ENCODE data around the gene EDN3.
A peak's percentile ranks its signal among the peaks of the same experiment; 100 is the strongest.
"Not testable (repeated sequence)": the region's sequence is repeated elsewhere in the genome, so short reads cannot be mapped to it uniquely, and the experiment has no call there.

EDN3 gene

DNA sequence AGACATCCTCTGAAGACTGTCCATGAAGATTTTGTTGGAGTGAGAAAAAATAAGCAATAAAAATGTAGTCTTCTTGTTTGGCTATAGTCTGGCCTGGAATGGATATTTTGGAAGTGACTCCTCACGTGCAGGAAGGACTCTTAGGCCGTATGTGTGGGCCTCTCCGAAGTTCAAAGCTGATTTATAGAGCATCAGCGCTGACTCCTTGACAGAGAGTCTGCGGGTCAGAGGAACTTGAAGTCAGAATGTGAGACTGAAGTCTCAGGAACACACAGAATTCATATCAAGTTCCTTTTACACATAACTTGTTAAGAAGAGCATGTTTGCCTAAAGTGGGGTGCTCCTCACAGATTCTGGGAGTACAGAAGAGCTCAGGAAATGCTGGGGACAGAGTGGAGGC lies 36.1 kb downstream of the EDN3 start:
- DNase-seq (ENCODE audit: low spot score): no peak

DNA sequence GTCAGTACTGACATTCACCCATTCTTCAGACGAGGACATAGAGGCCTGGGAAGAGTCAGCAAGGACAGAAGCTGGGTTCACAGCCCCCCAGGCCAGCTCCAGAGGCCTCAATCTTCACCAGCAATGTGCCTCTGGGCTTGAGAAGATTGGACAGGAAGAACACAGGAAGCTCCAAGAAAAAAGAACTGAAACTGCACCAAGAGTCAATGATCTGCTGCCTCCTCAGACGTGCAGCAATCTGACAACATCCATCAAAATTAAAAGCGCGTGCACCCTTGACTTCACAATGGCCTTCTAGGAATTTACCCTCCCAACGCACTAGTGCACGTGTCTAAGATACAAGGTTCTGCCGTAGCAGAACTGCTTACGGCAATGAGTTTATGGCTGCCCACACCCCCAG lies 38.0 kb downstream of the EDN3 start:
- DNase-seq (ENCODE audit: low spot score): not testable (repeated sequence)

DNA sequence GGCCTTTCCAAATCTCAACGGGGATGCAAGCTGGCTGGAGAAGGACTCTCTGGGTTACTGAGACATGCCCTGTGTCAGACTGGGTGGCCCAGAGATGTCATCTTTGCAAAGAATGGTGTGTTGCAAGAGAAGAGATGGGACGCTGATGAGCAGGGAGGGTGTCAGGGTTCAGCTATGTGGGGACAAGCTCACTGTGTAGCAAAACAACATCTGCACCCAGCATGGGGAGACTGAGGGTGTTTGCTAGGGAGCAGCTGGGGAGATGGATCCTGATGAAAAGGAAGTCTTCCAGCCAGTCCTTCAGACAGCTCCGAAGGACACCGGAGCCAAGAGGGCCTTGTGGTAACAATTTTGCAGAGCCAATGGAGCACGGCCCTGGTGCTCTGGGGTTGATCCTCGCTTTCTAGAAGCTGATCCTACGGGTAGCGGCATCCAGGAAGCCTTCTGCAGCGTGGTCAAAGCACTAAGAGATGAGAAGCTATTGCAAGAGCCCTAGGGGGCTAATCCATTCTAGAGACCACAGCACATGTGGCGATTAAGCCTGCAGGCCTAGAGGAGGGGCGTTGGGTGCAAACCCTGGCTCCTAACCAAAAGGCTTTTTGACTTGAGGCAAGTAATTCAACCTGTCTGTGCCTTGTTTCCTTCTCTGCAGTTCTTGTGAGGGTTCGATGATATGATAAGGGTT lies 39.9 kb downstream of the EDN3 start:
- no peak for DNase-seq (ENCODE audit: low spot score)

DNA sequence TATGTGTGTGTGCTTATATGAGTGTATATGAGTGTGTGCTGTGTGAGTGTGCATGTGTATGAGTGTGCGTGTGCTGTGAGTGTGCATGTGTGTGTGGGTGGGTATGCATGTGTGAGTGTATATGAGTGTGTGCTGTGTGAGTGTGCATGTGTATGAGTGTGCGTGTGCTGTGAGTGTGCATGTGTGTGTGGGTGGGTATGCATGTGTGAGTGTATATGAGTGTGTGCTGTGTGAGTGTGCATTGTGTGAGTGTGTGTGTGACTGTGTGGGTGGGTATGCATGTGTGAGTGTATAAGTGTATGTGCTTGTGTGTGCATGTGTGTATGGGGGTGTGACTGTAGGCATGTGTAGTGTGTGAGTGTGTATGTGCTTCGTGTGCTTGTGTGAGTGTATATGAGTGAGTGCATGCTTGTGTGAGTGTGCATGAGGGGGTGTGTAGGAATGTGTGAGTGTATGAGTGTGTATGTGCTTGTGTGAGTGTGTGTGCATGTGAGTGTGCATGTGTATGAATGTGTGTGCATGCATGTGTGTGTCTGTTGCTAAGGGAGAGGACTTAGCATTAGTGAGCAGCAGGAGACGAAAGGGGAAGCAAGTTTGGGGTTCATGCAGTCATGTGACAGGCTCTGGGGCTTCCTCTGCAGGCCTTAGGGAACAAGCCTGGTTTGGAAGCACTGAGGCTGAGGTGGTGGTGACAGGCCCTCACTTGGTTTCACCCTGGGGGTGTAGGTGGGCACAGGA lies 41.0 kb downstream of the EDN3 start:
- peak; percentile 11 for DNase-seq (ENCODE audit: low spot score)

DNA sequence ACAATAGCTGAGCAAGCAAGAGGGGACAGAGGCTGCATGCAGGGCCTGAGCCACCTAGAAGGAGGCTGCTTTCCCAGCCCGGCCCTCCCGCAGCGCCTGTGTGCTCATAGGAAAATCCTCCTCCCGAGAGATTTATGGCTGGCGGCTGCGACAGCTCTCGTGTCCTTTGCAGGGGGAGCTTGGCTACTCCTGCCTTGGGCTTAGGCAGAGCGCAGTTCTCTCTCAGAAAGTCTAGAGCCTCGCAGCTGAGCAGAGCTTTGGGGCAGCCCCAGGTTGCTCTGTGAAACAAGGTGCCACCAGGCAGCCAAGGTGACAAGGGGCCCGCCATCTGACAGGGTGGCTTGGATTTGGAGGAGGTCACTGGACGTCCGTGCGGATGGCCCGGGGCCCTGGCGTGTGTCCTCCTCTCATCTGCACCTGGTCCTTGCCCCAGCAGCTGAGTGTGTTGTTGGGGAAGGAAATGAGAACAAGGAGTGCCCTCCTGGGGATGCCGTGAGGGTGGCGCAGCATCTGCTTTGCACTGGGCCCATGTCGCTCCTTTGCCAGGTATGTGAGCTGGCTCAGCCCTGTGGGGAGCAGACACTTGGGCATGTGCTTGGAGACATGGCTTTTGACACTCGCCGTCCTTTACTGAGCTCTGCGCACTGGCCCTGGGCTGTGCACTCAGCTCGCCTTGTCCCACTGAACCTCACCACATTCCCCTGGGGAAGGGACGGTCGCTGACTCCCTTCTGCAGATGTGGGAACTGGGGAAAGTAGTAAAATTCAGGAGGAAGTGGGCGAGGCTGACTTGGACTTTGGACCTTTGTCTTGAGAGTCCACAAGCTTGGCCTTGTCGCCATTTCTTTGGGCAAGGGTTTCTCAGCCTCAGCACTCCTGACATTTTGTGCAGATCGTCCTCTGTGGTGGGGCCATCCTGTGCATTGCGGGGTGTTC lies 41.9 kb downstream of the EDN3 start:
- no peak for DNase-seq (ENCODE audit: low spot score)

DNA sequence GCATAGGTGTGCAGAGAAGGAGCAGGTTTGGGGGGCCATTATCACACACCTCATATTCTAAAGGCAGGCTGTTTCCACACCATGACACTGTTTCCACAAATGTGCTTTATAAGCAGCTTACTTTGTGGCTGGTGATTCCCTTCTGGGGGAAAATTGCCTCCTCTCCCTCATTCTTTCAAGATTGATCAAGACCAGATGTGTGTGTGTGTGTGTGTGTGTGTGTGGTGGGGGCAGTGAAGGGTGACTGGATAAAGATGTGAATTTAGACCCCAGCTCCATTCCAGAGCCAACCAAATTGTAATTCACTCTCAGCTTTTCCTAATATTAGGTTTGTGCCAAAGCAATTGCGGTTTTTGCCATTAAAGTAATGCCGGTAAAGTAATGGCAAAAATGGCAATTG lies 45.6 kb downstream of the EDN3 start:
- DNase-seq (ENCODE audit: low spot score): no peak

DNA sequence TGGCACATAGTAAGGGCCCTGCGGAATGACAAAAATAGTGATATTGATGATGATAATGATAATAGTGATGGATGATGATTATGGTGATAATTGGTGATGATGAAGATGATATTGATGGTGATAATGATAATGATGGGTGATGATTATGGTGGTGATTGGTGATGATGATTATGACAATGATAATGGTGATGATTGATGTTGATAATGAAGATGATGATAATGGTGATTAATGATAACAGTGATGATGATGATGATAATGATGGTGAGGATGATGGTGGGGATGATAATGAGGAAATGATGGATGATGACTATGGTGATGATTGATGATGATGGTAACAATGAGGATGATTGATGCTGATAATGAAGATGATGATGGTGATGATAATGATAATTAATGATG lies 48.9 kb downstream of the EDN3 start:
- DNase-seq (ENCODE audit: low spot score): no peak

DNA sequence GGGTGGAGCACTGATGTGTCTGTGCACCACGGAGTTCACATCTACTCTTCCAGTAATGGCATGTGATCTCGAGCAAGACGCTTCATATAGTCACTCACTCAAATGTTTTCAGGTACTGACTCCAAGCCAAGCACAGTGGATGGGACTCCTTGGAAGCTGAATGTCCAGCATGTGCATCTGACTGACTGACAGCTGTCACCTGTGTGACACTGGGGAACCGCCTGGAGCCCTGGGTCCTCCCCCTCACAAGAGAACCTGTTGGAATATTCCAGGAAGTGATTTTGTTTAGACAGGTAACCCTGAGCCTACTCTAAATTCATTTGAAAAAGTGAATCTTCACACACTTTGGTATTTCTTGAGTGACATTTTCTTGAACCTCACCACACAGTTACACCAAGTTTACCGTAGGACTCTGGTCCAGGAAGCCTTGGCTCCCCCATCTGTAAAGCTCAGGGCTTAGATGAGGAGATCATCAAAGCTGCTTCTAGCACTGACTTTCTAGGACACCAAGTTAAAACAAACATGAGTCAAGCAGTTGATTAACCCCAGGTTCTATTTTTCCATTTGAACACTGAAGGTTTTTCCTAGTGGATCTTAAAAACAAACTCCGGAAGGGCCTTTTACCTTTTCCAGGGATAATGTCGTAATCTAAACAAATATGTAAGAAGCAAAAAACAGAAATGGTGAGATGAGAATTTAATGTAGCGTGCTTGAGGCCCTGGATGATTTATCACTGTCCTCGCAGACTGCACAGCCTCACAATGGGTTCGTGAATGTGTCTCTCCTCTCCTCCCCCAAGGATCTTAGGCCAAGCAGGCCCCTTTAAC lies 50.1 kb downstream of the EDN3 start:
- DNase-seq (ENCODE audit: low spot score): no peak

DNA sequence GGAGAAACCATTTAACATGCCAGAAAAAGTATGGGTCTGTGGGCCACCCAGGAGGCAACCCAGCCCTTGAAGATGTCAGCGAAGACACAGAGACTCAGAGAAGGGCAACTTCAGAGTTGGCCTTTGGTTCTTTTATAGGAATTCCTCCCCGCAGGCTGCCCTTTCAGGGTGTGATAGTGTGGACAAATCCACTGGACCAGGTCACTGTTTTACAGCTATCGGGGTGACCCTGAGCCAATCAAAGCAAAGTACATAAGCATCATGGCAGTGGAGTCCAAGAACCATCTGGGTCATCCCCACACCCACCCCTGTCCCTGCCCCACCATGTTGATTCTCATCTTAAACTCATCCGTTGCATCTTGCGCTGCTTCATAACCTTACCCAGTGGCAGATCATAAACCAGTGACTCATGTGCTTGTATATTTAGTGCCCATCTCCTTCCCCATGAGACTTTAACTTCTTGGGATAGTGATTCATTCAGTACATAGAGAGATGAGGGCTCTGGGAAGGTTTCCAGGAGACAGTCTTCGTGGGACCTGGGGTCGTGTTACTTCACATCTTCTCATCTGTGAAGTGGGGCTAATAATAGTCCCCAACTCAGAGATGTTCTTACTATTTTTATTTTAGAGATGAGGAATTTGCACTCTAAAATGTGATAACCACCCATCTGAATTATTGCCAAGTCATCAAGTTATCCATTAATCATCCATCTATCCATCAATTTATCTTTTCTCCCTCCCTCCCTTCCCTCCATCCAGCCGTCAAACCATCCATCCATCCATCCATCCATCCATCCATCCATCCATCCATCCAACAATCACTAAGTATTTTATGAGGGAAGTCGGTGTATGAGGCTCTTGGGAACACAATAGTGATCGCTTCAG lies 51.0 kb downstream of the EDN3 start:
- DNase-seq (ENCODE audit: low spot score): no peak

DNA sequence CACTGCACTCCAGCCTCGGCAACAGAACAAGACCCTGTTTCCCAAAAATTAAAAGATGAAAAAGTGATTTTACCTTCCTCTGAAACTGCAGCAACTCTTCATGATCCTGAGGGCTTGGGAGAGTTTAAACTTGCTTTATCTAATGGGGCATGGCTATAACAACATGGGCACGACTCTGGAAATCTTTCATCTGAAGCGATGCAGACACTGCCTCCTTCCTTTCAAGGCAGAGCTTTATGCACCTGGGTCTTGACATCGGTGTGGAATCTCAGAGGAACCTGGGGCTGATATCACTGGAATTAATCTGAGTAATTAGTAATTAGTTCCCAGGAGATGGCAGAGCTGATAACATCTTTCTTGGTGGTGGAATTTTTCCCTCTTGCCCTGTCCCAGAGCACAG lies 52.1 kb downstream of the EDN3 start:
- no peak for DNase-seq (ENCODE audit: low spot score)

DNA sequence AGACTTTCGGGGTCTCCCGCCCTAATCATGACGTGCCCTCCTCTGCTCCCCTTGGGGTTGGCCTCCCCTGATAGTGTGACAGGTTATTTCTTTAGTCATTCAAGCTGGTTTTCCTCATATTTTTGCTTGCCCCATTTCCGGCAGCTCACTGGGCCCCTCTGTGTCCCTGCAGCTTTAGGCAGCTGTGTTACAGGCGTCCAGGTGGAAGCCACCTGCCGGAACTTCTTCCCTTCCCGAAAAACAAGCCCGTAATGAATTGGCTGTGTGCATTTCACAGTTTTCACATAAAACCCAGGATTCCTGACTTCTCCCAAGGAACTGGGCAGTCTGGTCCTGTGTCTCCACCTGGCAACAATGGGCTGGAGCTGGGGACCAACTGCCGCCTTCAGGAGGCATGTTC lies 52.6 kb downstream of the EDN3 start:
- no peak for DNase-seq (ENCODE audit: low spot score)

DNA sequence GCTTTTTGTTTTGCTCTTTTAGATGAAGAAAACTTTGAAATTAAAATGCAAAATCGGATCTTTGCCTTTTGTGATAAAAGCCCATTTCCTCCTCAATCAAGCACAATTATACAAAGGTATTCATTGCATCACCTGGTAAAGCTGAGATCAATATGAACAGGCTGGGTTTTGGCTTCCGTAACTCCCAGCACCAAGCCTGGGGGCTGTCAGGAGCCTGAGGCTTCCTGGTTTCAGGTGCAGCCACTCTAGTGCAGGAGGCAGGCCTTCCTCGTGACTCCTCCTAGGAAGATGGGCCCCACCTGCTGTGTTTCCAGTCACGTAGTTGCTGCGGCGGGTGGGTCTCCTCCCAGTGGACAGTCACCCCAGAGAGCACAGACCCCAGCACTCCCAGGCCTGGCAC lies 54.0 kb downstream of the EDN3 start:
- DNase-seq (ENCODE audit: low spot score): no peak

DNA sequence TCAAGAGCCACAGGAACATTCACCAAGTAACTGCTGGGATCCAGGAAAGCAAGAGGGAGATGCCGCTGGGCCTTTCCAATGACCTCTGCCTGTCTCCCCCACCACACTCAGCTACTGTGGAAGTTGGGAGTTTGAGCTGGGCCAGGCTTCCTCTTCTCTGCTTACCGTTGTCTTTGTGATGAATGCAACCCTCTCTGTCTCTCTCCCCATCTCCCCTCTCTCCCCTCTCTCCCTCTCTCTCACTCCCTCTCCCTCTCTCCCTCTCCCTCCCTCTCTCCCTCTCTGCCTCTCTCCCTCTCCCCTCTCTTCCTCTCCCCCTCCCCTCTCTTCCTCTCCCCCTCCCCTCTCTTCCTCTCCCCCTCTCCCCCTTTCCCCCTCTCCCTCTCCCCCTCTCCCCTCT lies 54.8 kb downstream of the EDN3 start:
- no peak for DNase-seq (ENCODE audit: low spot score)

DNA sequence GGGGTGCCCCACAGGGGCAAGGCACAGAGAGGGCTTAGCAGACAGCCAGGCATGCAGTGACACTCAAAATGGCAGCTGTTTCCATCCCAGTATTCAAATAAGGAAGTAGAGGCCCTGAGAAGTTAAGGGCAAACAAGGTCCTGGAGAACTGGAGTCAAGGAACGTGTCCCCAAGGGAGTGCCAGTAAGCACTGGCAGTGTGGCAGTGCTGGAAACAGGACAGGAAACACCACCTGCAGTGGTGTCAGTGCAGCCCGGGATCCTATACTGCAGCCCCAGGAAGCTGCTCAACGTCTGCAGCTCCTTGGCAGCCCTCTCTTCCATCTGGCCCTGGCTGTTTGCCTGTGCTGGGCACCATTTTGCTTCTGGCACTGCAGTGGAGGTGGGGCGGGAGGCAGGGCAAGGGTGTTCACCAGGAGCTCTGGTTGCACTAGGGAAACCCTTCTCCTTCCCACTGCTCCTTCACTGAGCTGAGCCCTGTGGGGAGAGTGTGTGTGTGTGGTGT lies 56.3 kb downstream of the EDN3 start:
- no peak for DNase-seq (ENCODE audit: low spot score)

DNA sequence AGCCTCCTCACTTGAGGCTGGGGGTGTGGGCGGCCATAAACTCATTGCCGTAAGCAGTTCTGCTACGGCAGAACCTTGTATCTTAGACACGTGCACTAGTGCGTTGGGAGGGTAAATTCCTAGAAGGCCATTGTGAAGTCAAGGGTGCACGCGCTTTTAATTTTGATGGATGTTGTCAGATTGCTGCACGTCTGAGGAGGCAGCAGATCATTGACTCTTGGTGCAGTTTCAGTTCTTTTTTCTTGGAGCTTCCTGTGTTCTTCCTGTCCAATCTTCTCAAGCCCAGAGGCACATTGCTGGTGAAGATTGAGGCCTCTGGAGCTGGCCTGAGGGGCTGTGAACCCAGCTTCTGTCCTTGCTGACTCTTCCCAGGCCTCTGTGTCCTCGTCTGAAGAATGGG lies 58.4 kb downstream of the EDN3 start:
- DNase-seq (ENCODE audit: low spot score): not testable (repeated sequence)

DNA sequence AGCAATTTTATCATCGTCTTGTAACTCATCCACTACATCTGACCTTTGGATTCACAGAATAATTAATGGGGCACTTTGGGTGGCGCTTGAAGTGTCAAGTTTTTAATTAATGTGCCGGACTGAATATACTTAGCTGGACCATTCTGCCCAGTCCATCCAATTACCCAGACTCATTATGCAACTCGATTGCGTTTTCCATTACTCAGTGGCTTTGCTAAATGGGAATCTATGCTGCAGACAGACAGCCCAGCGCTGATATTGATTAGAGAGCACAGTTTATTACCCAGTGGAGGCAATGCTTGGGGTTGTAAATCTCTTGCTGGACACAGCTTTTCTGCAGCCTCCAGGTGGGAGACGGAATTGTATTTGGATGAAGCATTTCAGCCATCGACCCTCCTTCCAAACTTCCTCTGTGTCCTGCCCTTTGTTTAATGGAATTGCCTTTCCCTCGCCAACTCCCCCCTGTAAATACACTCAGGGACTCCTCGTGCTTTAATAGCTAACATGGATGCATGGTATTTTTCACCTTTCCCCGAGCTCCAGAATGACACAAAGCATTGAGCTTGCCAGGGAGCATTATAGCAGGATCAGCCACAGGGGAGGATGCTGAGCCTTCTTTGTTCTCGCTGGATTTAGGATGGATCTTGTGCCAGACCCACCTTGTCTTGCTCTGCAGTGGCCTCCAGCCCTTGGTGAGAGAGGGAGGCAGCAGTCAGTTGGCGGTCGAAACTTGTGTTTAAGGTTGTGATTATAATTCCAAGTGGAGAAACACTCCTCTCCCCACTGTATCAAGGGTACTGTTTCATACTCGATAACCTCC lies 59.7 kb downstream of the EDN3 start:
- no peak for DNase-seq (ENCODE audit: low spot score)

DNA sequence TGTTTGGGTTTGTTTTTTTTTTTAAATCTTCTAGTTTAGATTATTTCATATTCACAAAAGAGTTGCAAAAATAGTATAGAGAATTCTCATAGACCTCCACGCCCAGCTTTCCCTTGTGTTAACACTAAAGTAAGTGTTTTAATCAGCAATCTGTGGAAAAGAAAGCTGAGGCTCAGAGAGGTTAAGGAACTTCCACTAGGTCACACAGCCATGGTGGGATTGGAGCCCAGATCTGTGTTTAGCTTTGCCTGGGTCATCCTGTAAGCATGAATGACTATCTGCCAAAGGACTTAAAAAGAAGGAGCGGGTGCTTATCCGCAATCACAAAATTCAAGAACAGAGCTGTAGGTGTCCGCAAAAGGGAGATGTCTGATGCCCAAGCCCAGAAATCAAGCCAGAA lies 60.5 kb downstream of the EDN3 start:
- DNase-seq (ENCODE audit: low spot score): no peak

DNA sequence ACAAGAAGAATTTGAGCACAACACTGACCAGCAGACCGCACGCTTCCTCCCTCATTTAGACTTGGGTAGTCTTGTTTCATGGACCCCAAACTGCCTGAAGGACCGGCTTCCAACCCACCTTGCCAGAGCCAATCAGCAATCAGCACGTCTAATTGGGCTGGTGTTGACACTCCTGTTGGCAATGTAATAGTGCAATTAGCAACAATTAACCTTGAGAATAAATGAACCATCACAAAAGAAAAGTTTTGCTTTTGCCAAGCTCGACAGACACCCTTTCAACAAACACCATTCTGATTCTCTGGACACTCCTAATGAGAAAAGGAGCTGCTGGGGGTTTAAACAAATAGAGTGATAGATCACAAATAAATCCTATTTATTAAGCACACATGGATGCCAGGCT lies 61.0 kb downstream of the EDN3 start:
- DNase-seq (ENCODE audit: low spot score): no peak

DNA sequence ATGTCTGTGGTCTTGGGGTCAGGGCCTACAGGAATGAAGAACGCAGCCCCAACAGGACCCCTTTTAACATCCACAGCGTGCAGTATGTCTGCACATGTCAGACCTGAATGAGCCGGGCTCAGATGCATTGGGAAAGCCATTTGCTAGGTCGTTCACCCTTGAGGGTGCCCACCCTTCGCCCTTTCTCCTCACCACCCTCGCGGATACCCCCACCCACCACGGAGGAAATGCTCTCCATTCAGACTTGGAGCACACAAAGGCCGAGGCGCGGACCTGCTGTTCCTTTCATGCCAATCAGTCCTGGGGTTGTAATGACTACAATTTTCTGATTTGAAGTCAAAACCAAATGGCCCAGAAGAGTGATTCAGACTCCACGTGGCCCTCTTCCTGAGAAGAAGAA lies 62.7 kb downstream of the EDN3 start:
- DNase-seq (ENCODE audit: low spot score): no peak

DNA sequence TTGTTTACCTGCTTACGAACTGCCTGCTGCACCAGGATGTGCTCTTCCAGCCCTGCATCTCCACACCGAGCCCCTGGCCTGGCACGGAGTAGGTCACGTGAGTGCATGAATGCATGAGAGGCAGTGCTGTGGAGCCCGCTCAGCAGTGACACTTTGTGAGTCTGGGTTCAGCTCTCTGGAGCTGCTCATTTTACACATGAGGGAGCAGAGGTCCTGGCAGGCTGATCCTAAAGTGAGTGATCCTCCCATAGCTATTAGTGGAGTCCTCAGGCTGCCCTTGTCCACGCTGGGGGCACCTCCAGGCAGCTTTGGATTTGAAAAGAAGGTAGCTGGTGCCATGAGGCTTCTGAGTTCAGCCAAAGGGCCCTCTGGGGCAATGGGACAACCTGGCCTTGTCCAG lies 64.2 kb downstream of the EDN3 start:
- DNase-seq (ENCODE audit: low spot score): no peak
